Panc1 (cell line): ENCODE results near the gene IL1R2. TPM values are rescaled to one million over a fixed set of nuclear protein-coding genes. Genes with fewer than 3 reads are reported as not detected.

ENCODE experiments used
- ATAC-seq: fragments of 200-7000 bp; cut with Tn5 transposase; 2 replicates; pipeline ENCODE4 v1.9.1; 2020; ENCODE audit warnings: mild to moderate bottlenecking, moderate library complexity
- BruUV-seq: library from RNA; stranded (reverse); fragments of 400-500 nt; replicated peaks from 2 replicates; lab custom pipeline; 2021; lab: Mats Ljungman, UMichigan
- CTCF ChIA-PET: fragments of 300-600 bp; sonication (Branson Sonifier 250); formaldehyde crosslinking; loops from one replicate; lab custom pipeline; 2022; ENCODE audit warnings: antibody characterized with exemption; lab: Charles Lee
- POLR2A ChIA-PET: fragments of 300-600 bp; sonication (Branson Sonifier 250); formaldehyde crosslinking; loops from one replicate; lab custom pipeline; 2022; ENCODE audit warnings: antibody characterized with exemption; lab: Charles Lee
- DNase-seq: peaks from one replicate; pipeline ENCODE4 v3.0.0-alpha.2; 2010; ENCODE audit warnings: low read depth, low spot score
- H3K27ac ChIP-seq: 2 replicates; pipeline ENCODE4 v1.5.1; 2011; ENCODE audit warnings: mild to moderate bottlenecking, low read length, inconsistent platforms
- H3K27me3 ChIP-seq: fragments of 200-500 bp; sonication (Bioruptor generic); 2 replicates; pipeline ENCODE4 v1.6.0; 2014; ENCODE audit warnings: low read length, inconsistent platforms; ENCODE audit not compliant: control insufficient read depth, insufficient read depth
- H3K36me3 ChIP-seq: fragments of 200-500 bp; sonication (Bioruptor generic); 2 replicates; pipeline ENCODE4 v1.5.1; 2014; ENCODE audit warnings: inconsistent platforms, mild to moderate bottlenecking, low read length, moderate library complexity; ENCODE audit not compliant: control insufficient read depth, insufficient read depth
- H3K4me1 ChIP-seq: 2 replicates; pipeline ENCODE4 v1.5.1; 2011; ENCODE audit warnings: inconsistent platforms, mild to moderate bottlenecking, low read length, moderate library complexity; ENCODE audit not compliant: control insufficient read depth, insufficient read depth
- H3K4me3 ChIP-seq, 2 experiments: 2 replicates each; pipeline ENCODE4 v1.5.1; 2011 to 2012; ENCODE audit warnings: low read depth in 2 of 2, low read length in 2 of 2, mild to moderate bottlenecking in 2 of 2, inconsistent platforms in 1 of 2, moderate library complexity in 1 of 2
- H3K9me3 ChIP-seq: fragments of 200-500 bp; sonication (Bioruptor generic); 2 replicates; pipeline ENCODE4 v1.5.1; 2014; ENCODE audit warnings: low read depth, mild to moderate bottlenecking, inconsistent platforms, low read length, moderate library complexity; ENCODE audit not compliant: control insufficient read depth, insufficient read depth
- CTCF ChIP-seq: fragments of 450-650 bp; IDR thresholded peaks from 2 replicates; pipeline ENCODE4 v1.5.1; 2017; ENCODE audit warnings: mild to moderate bottlenecking
- POLR2AphosphoS5 ChIP-seq: IDR thresholded peaks from 2 replicates; pipeline ENCODE4 v1.6.1; 2012; ENCODE audit warnings: mild to moderate bottlenecking, low read depth, low read length, moderate library complexity
- REST ChIP-seq, 2 experiments: IDR thresholded peaks; 2 replicates each; pipeline ENCODE4 v1.6.1; 2011 to 2012; ENCODE audit warnings: low read depth in 2 of 2, control low read depth in 1 of 2, low read length in 1 of 2, mild to moderate bottlenecking in 1 of 2, moderate library complexity in 1 of 2; ENCODE audit not compliant: insufficient read depth in 1 of 2
- SIN3A ChIP-seq: IDR thresholded peaks from 2 replicates; pipeline ENCODE4 v1.6.1; 2012; ENCODE audit warnings: low read depth, mild to moderate bottlenecking, low read length, moderate library complexity, borderline replicate concordance; ENCODE audit not compliant: insufficient read depth
- TCF7L2 ChIP-seq: IDR thresholded peaks from 2 replicates; pipeline ENCODE4 v1.6.1; 2011; ENCODE audit warnings: mild to moderate bottlenecking, low read depth, low read length, inconsistent platforms
- in situ Hi-C: cut with HindIII; loops from 2 replicates; pipeline ENCODE4 v1.10.0; 2016; ENCODE audit warnings: low sequenced_read_pairs, low pct_unique_long_range_greater_than_20kb
- intact Hi-C: fragments of 100-400 bp; cut with micrococcal nuclease; formaldehyde crosslinking; loops from one replicate; pipeline ENCODE4 v1.10.0; 2022; ENCODE audit not compliant: unreplicated experiment
- total RNA-seq: library from RNA; stranded (reverse); gene quantifications from one replicate; pipeline ENCODE4 v1.2.1, GENCODE V29; 2021; ENCODE audit not compliant: unreplicated experiment

The IL1R2 gene
- total RNA-seq, 1 experiment from 2014 or later: 0.15 TPM

- TF ChIP-seq TCF7L2 (no peak), POLR2AphosphoS5 (no peak), CTCF (no peak), SIN3A (no peak), REST (IDR thresholded peaks at IDR 0.05; ENCODE audit: insufficient read depth in 1 of 2, low read depth in 2 of 2, low read length in 1 of 2) (no peak)
- Histone ChIP-seq H3K27ac (no peak overlapping the region), H3K36me3 (no peaks in the 10 kb centered on the region), H3K9me3 (no peaks in the 10 kb centered on the region), H3K27me3 (no peaks in the 10 kb centered on the region), H3K4me3 (no peak overlapping the region), H3K4me1 (no peaks in the 10 kb centered on the region)
- ChIA-PET CTCF (no interaction called here), POLR2A (no interaction called here)
- no TSS peak for BruUV-seq
- ATAC-seq: no peak
- intact Hi-C loops: no loop called here
- DNase-seq: no peak
- in situ Hi-C loops: no loop called here
Observed at GRCh38 chr2:101967826-101968513, 23.8 kb upstream of the IL1R2 start.

- in situ Hi-C loops: no loop called here
- CTCF ChIA-PET: no interaction called here
- no peaks in the 10 kb centered on the region for H3K36me3 ChIP-seq
- H3K4me1 ChIP-seq: no peaks in the 10 kb centered on the region
- no peak for ATAC-seq
- H3K4me3 ChIP-seq: no peak overlapping the region
- POLR2A ChIA-PET: no interaction called here
- H3K27ac ChIP-seq: no peak overlapping the region
- H3K27me3 ChIP-seq: no peaks in the 10 kb centered on the region
- no TSS peak for BruUV-seq
- intact Hi-C loops: no loop called here
- no peaks in the 10 kb centered on the region for H3K9me3 ChIP-seq
- TF ChIP-seq CTCF (no peak), SIN3A (no peak), REST (IDR thresholded peaks at IDR 0.05; ENCODE audit: insufficient read depth in 1 of 2, low read depth in 2 of 2, low read length in 1 of 2) (no peak), POLR2AphosphoS5 (no peak), TCF7L2 (no peak)
- no peak for DNase-seq
Observed at GRCh38 chr2:101969723-101970122, 22.0 kb upstream of the IL1R2 start.
